H1 (cell line): Measurements from ENCODE around the gene CRTAC1. TPM values are rescaled to one million over a fixed set of nuclear protein-coding genes. Genes with fewer than 3 reads are reported as not detected.

Experiments used
- polyA plus RNA-seq, 7 experiments: library from polyadenylated mRNA; depleted of rRNA in 3 of 7; stranded (reverse) in 5 of 7; unstranded in 2 of 7; fragments of >200 nt in 5 of 7; fragments of 200-250 nt in 2 of 7; gene quantifications; 1 replicate in 5 of 7; 2 replicates in 1 of 7; 4 replicates in 1 of 7; pipeline versions ENCODE4 v1.2.1 to v1.2.3, GENCODE V29; 2011 to 2013; ENCODE audit warnings: missing spikeins in 2 of 7, mixed read lengths in 2 of 7
- total RNA-seq: library from RNA; stranded (reverse); fragmentation: NEBNext Ultra II Directional; extraction: Animal tissue kit (Norgen Biotek cat#: 25700); gene quantifications from 2 replicates; pipeline ENCODE4 v1.2.1, GENCODE V29; 2021
- TF ChIP-seq, protein P1 (sequence below): IDR thresholded peaks from 2 replicates; pipeline ENCODE4 v1.6.1; 2012; ENCODE audit warnings: low read length, inconsistent platforms

CRTAC1 gene
- total and polyA plus RNA-seq, 2 of the 8 experiments (the other 6 are each of a cell fraction or from before 2014, with no cell fraction given), result 0.91 to 1.2 TPM

DNA sequence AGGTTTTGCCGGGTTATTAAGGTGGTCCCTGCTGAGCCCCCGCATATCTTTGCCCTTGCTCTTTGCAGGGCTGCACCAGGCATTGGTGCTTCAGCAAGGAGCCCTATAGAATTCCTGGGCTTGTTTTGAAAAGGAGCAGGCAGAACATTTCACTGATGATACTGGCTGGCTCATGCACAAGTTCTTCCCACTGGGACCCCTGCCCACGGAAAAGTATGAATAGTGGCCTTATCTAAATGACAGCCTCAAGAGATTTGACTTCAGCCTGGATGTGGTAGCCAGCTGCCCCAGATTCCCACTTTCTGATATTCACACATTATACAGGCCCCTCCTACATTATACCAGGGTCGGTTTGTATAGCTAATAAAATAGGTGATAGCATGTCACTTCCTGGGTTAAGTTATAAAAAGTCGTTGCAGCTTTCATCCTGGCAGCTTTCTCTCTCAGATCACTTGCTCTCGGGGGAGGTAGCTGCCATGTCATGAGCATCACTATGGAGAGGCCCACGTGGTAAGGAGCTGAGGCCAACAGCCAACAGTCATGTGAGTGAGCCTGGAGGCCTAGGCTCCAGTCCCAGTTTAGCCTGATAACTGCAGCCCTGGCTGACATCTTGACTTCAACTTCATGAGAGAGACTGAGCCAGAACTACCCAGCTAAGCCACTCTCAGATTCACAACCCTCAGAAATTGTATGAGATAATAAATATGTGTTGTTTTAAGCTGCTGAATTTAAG lies 16.8 kb upstream of the CRTAC1 start (continued):
- TF ChIP-seq, protein P1, sequence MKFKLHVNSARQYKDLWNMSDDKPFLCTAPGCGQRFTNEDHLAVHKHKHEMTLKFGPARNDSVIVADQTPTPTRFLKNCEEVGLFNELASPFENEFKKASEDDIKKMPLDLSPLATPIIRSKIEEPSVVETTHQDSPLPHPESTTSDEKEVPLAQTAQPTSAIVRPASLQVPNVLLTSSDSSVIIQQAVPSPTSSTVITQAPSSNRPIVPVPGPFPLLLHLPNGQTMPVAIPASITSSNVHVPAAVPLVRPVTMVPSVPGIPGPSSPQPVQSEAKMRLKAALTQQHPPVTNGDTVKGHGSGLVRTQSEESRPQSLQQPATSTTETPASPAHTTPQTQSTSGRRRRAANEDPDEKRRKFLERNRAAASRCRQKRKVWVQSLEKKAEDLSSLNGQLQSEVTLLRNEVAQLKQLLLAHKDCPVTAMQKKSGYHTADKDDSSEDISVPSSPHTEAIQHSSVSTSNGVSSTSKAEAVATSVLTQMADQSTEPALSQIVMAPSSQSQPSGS, result no peak
